ENCODE data around the gene KCNJ1.

DNA sequence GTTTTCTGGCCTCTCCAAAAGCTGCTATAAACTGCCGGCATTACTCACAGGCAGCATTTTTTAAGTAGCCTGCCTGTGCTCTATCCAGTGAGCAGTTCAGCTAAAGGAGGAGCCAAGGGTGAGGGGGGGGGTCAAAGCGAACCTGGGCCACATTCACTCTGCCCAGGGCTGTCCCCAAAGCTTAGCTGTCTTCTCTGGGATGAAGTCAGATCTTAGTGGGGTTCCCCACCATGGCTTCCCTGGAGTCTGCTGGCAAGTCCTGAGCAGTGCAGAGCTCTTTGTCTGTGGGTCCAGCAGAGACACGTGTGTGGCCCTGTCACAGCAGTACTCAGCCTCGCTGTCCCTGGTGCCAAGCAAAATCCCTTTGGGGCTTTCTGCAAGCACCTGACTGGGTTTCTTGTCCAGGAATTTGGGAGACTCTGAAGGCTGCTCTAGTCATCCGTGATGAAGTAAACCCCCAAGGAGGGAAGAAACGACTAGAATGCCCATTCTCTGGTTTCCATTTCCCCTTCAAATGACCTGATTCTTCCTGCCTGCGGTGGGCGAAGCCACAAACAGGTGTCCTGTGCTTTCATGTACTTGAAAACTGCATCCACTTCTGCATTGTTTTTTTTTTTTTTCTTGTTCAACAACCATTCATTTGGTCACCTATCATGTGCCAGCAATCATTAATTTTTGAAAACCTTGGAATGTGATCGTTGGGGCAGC lies 26.6 kb upstream of the KCNJ1 start:
- TF ChIP-seq, protein P1, sequence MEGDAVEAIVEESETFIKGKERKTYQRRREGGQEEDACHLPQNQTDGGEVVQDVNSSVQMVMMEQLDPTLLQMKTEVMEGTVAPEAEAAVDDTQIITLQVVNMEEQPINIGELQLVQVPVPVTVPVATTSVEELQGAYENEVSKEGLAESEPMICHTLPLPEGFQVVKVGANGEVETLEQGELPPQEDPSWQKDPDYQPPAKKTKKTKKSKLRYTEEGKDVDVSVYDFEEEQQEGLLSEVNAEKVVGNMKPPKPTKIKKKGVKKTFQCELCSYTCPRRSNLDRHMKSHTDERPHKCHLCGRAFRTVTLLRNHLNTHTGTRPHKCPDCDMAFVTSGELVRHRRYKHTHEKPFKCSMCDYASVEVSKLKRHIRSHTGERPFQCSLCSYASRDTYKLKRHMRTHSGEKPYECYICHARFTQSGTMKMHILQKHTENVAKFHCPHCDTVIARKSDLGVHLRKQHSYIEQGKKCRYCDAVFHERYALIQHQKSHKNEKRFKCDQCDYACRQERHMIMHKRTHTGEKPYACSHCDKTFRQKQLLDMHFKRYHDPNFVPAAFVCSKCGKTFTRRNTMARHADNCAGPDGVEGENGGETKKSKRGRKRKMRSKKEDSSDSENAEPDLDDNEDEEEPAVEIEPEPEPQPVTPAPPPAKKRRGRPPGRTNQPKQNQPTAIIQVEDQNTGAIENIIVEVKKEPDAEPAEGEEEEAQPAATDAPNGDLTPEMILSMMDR (conservative IDR thresholded peaks at IDR 0.05; ENCODE audit: low read depth, low read length): no peak
- no peak for TF ChIP-seq EZH2 (IDR thresholded peaks at IDR 0.05; ENCODE audit: borderline replicate concordance, low read depth, low read length, poor library complexity, severe bottlenecking)

All from A673 (cell line).